ENCODE data around the gene PGLYRP4. TPM values are rescaled to one million over a fixed set of nuclear protein-coding genes. Genes with fewer than 3 reads are reported as not detected.

PGLYRP4 gene
- total RNA-seq, 1 experiment from 2014 or later: not detected

GRCh38 chr1:153379591-153379990 lies 30.9 kb upstream of the PGLYRP4 start:
- Mint-ChIP-seq H3K9me3 (peaks cover 29% of the 10 kb centered on the region), H3K36me3 (no peaks in the 10 kb centered on the region), H3K4me3 (no peak overlapping the region), H3K4me1 (no peaks in the 10 kb centered on the region), H3K27me3 (ENCODE audit: low read depth) (peaks cover 17% of the 10 kb centered on the region), H3K27ac (no peak overlapping the region)
- no peak for DNase-seq (ENCODE audit: low spot score)
- TF ChIP-seq ZMAT4 (CRISPR knock-in tag; IDR thresholded peaks at IDR 0.05): no peak
- ChIA-PET CTCF (no interaction called here), POLR2A (no interaction called here)
- ATAC-seq: no peak

- POLR2A ChIA-PET: no interaction called here
- CTCF ChIA-PET: interaction anchor here (1.3 kb wide), 1 partner anchor 22 kb away, joined by 5 read pairs; no protein-coding TSS in a partner anchor
Measured at GRCh38 chr1:153375511-153375910, 26.9 kb upstream of the PGLYRP4 start, which contains the start of gene S100A12. Gene S100A12, minus strand, starts transcription at chr1:153375621. Its CDS starts 1,029 bp downstream, at chr1:153374592.

GRCh38 chr1:153374071-153374470 lies 25.4 kb upstream of the PGLYRP4 start:
- DNase-seq (ENCODE audit: low spot score) (no peak), ATAC-seq (no peak)
- H3K9me3 Mint-ChIP-seq: peaks cover 20% of the 10 kb centered on the region
- ChIA-PET POLR2A (no interaction called here), CTCF (interaction anchor here (1.3 kb wide), 1 partner anchor 21 kb away, joined by 5 read pairs; no protein-coding TSS in a partner anchor)
- H3K27ac Mint-ChIP-seq: no peak overlapping the region
- no peaks in the 10 kb centered on the region for H3K36me3 Mint-ChIP-seq
- no peak overlapping the region for H3K4me3 Mint-ChIP-seq
- peaks cover 17% of the 10 kb centered on the region for H3K27me3 Mint-ChIP-seq (ENCODE audit: low read depth)
- no peaks in the 10 kb centered on the region for H3K4me1 Mint-ChIP-seq
- TF ChIP-seq NFE2L1 (CRISPR knock-in tag; IDR thresholded peaks at IDR 0.05) (no peak), SP1 (CRISPR knock-in tag; conservative IDR thresholded peaks at IDR 0.05) (no peak), MYBL2 (CRISPR knock-in tag; IDR thresholded peaks at IDR 0.05) (no peak), KAT7 (CRISPR knock-in tag; IDR thresholded peaks at IDR 0.05; ENCODE audit: borderline replicate concordance) (no peak), JUN (CRISPR knock-in tag; IDR thresholded peaks at IDR 0.05) (no peak), ZNF121 (CRISPR knock-in tag; IDR thresholded peaks at IDR 0.05) (no peak), NR1H2 (CRISPR knock-in tag; IDR thresholded peaks at IDR 0.05) (no peak), ZNF425 (CRISPR knock-in tag; conservative IDR thresholded peaks at IDR 0.05) (no peak)

More at GRCh38 chr1:153375511-153375910, 26.9 kb upstream of the PGLYRP4 start, which contains the start of gene S100A12:
- Mint-ChIP-seq H3K36me3 (no peaks in the 10 kb centered on the region), H3K9me3 (peaks cover 20% of the 10 kb centered on the region), H3K4me3 (no peak within 1 kb of the TSS), H3K4me1 (no peaks in the 10 kb centered on the region), H3K27ac (no peak within 1 kb of the TSS), H3K27me3 (ENCODE audit: low read depth) (peaks cover 14% of the 10 kb centered on the region)
- TF ChIP-seq ZNF281 (CRISPR knock-in tag; IDR thresholded peaks at IDR 0.05) (no peak), ZNF532 (CRISPR knock-in tag; IDR thresholded peaks at IDR 0.05; ENCODE audit: borderline replicate concordance) (no peak), JUN (CRISPR knock-in tag; IDR thresholded peaks at IDR 0.05) (no peak), MAX (CRISPR knock-in tag; IDR thresholded peaks at IDR 0.05) (no peak), NR1H2 (CRISPR knock-in tag; IDR thresholded peaks at IDR 0.05) (no peak)
- DNase-seq (ENCODE audit: low spot score): no peak
- ATAC-seq: no peak
